Measurements from ENCODE around the gene MAB21L4. TPM values are rescaled to one million over a fixed set of nuclear protein-coding genes. Genes with fewer than 3 reads are reported as not detected.

Gene MAB21L4
- total and polyA plus RNA-seq, 2 of the 8 experiments (the other 6 are each of a cell fraction or from before 2014, with no cell fraction given), result 0.11 TPM; not detected in 1

DNA sequence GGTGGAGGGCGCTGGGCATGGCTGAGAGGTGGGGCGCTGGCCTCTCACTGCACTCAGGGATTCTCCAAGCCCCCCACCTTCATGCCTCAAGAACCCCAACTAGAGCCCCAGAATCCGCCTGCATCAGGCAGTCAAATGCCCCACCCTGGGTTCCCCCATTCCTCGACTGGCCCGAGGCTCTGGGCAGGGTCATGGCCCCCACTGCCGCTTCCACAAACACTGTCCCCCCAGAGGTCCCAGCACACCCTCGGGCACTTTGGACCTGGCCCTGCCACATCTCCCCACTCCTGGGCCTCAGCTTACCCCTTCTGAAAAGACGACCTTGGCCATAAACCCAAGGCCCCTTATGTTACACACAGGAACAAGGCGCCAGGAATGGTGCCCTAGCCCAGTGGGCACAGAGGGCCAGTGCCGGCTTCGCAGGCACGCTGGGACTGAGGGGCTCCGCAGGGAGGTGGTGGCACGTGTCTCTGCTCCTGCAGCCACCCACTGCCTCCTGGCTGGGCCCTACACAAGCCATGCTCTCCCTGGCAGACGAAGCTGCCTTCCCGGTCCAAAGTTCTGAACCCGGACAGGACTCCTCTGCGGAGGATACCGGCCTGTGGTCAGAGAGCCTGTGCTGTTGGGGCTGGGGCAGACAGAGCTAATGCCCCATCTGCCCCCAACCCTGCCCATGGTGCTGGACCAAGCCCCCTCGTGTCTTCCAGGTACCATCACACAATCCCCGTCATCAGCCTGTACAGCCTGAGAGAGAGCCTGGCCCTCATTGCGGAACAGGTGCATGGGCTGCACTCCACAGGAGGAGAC, 20.5 kb downstream of the MAB21L4 start (continued):
- no peak for TF ChIP-seq EGR1 (IDR thresholded peaks at IDR 0.05; ENCODE audit: borderline replicate concordance, low read depth, low read length)
- TF ChIP-seq JUN (IDR thresholded peaks at IDR 0.05; ENCODE audit: low read depth, low read length), result no peak
- TF ChIP-seq GTF2F1 (IDR thresholded peaks at IDR 0.05; ENCODE audit: borderline replicate concordance, low read depth, low read length), result no peak
- TF ChIP-seq JUND (IDR thresholded peaks at IDR 0.05; ENCODE audit: low read length), result no peak

Measured in H1 (cell line).